ENCODE measurements around the gene ANKRD24.

The ANKRD24 gene

GRCh38 chr19:4224470-4224869 is 42.0 kb downstream of the ANKRD24 start:
- no peak for DNase-seq (ENCODE audit: low spot score)
- H3K27me3 ChIP-seq (ENCODE audit: insufficient read depth, poor library complexity, severe bottlenecking), result no peaks in the 10 kb centered on the region
- TF ChIP-seq, protein P1, sequence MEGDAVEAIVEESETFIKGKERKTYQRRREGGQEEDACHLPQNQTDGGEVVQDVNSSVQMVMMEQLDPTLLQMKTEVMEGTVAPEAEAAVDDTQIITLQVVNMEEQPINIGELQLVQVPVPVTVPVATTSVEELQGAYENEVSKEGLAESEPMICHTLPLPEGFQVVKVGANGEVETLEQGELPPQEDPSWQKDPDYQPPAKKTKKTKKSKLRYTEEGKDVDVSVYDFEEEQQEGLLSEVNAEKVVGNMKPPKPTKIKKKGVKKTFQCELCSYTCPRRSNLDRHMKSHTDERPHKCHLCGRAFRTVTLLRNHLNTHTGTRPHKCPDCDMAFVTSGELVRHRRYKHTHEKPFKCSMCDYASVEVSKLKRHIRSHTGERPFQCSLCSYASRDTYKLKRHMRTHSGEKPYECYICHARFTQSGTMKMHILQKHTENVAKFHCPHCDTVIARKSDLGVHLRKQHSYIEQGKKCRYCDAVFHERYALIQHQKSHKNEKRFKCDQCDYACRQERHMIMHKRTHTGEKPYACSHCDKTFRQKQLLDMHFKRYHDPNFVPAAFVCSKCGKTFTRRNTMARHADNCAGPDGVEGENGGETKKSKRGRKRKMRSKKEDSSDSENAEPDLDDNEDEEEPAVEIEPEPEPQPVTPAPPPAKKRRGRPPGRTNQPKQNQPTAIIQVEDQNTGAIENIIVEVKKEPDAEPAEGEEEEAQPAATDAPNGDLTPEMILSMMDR (IDR thresholded peaks at IDR 0.05; ENCODE audit: poor library complexity, severe bottlenecking), result no peak
- no peaks in the 10 kb centered on the region for H3K9me3 ChIP-seq (ENCODE audit: severe bottlenecking)
- no peak for ATAC-seq (ENCODE audit: low read depth)
- no peak overlapping the region for H3K4me3 ChIP-seq (ENCODE audit: severe bottlenecking)
- no peaks in the 10 kb centered on the region for H3K36me3 ChIP-seq (ENCODE audit: low read depth)
- no peak overlapping the region for H3K27ac ChIP-seq (ENCODE audit: poor library complexity, severe bottlenecking)
- H3K4me1 ChIP-seq (ENCODE audit: insufficient read depth, poor library complexity, severe bottlenecking), result no peaks in the 10 kb centered on the region

GRCh38 chr19:4225885-4226284 is 43.4 kb downstream of the ANKRD24 start:
- Histone ChIP-seq H3K27ac (ENCODE audit: poor library complexity, severe bottlenecking) (no peak overlapping the region), H3K4me1 (ENCODE audit: insufficient read depth, poor library complexity, severe bottlenecking) (no peaks in the 10 kb centered on the region), H3K36me3 (ENCODE audit: low read depth) (no peaks in the 10 kb centered on the region), H3K9me3 (ENCODE audit: severe bottlenecking) (no peaks in the 10 kb centered on the region), H3K27me3 (ENCODE audit: insufficient read depth, poor library complexity, severe bottlenecking) (no peaks in the 10 kb centered on the region), H3K4me3 (ENCODE audit: severe bottlenecking) (no peak overlapping the region)
- TF ChIP-seq, protein P1 (IDR thresholded peaks at IDR 0.05; ENCODE audit: poor library complexity, severe bottlenecking), result no peak
- DNase-seq (ENCODE audit: low spot score), result no peak
- ATAC-seq (ENCODE audit: low read depth), result no peak

DNA sequence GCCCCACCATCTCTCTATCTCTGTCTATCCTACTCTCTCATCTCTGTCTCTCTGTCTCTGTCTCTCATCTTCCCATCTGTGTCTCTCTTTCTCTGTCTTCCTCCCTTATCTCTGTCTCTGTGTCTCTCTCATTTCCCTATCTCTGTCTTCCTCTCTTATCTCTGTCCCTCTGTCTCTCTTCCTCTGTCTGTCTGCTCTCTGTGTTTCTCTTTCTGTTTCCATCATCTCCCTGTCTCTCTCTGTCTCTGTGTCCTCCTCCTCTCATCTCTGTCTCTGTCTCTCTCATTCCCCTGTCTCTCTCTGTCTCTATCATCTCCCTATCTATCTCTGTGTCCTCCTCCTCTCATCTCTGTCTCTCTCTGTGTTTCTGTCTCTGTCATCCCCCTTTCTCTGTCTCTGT is 45.3 kb downstream of the ANKRD24 start:
- H3K36me3 ChIP-seq (ENCODE audit: low read depth), result no peaks in the 10 kb centered on the region
- H3K27ac ChIP-seq (ENCODE audit: poor library complexity, severe bottlenecking), result no peak overlapping the region
- ATAC-seq (ENCODE audit: low read depth) (no peak), DNase-seq (ENCODE audit: low spot score) (no peak)
- no peak overlapping the region for H3K4me3 ChIP-seq (ENCODE audit: severe bottlenecking)
- no peaks in the 10 kb centered on the region for H3K4me1 ChIP-seq (ENCODE audit: insufficient read depth, poor library complexity, severe bottlenecking)
- TF ChIP-seq, protein P1 (IDR thresholded peaks at IDR 0.05; ENCODE audit: poor library complexity, severe bottlenecking), result no peak
- no peaks in the 10 kb centered on the region for H3K9me3 ChIP-seq (ENCODE audit: severe bottlenecking)
- H3K27me3 ChIP-seq (ENCODE audit: insufficient read depth, poor library complexity, severe bottlenecking), result no peaks in the 10 kb centered on the region

- ATAC-seq (ENCODE audit: low read depth), result no peak
Measured at GRCh38 chr19:4228765-4229178, 46.3 kb downstream of the ANKRD24 start.

More at GRCh38 chr19:4228765-4229178, 46.3 kb downstream of the ANKRD24 start:
- TF ChIP-seq, protein P1 (IDR thresholded peaks at IDR 0.05; ENCODE audit: poor library complexity, severe bottlenecking), result no peak
- Histone ChIP-seq H3K36me3 (ENCODE audit: low read depth) (no peaks in the 10 kb centered on the region), H3K27ac (ENCODE audit: poor library complexity, severe bottlenecking) (no peak overlapping the region), H3K27me3 (ENCODE audit: insufficient read depth, poor library complexity, severe bottlenecking) (no peaks in the 10 kb centered on the region), H3K4me1 (ENCODE audit: insufficient read depth, poor library complexity, severe bottlenecking) (no peaks in the 10 kb centered on the region), H3K4me3 (ENCODE audit: severe bottlenecking) (no peak overlapping the region), H3K9me3 (ENCODE audit: severe bottlenecking) (no peaks in the 10 kb centered on the region)
- DNase-seq (ENCODE audit: low spot score), result no peak
